GM23338 (cell line): ENCODE results near the gene NIPAL4. TPM values are rescaled to one million over a fixed set of nuclear protein-coding genes. Genes with fewer than 3 reads are reported as not detected.

ENCODE experiments used
- ATAC-seq: fragments of 200-7000 bp; cut with Tn5 transposase; 3 replicates; pipeline ENCODE4 v1.9.1; 2020
- DNase-seq: peaks from one replicate; pipeline ENCODE4 v3.0.0-alpha.2; 2015; ENCODE audit warnings: low spot score
- H2AFZ ChIP-seq: fragments of 200-600 bp; sonication (generic); 2 replicates; pipeline ENCODE4 v1.8.0; 2016; ENCODE audit warnings: antibody characterized with exemption, mild to moderate bottlenecking, moderate library complexity
- H3F3A ChIP-seq: fragments of 200-600 bp; sonication (generic); replicated peaks from 2 replicates; pipeline ENCODE4 v1.8.0; 2017; ENCODE audit warnings: antibody characterized with exemption, mixed run types, low read depth
- H3K27ac ChIP-seq: fragments of 200-600 bp; sonication (generic); 2 replicates; pipeline ENCODE4 v1.6.1; 2016; ENCODE audit warnings: low read depth
- H3K27me3 ChIP-seq: fragments of 200-600 bp; sonication (generic); 2 replicates; pipeline ENCODE4 v1.8.0; 2016; ENCODE audit warnings: mild to moderate bottlenecking, mixed run types, moderate library complexity; ENCODE audit not compliant: insufficient read depth
- H3K36me3 ChIP-seq: fragments of 200-600 bp; sonication (generic); 2 replicates; pipeline ENCODE4 v1.8.0; 2016; ENCODE audit warnings: mild to moderate bottlenecking; ENCODE audit not compliant: insufficient read depth
- H3K4me1 ChIP-seq: fragments of 200-600 bp; sonication (generic); 2 replicates; pipeline ENCODE4 v1.8.0; 2016; ENCODE audit warnings: mild to moderate bottlenecking, moderate library complexity; ENCODE audit not compliant: insufficient read depth
- H3K4me2 ChIP-seq: fragments of 200-600 bp; sonication (generic); 2 replicates; pipeline ENCODE4 v1.7.1; 2017; ENCODE audit warnings: mixed run types
- H3K4me3 ChIP-seq: fragments of 200-600 bp; sonication (generic); 2 replicates; pipeline ENCODE4 v1.6.1; 2016; ENCODE audit warnings: mixed run types
- H3K79me2 ChIP-seq: fragments of 200-600 bp; sonication (generic); replicated peaks from 2 replicates; pipeline ENCODE4 v1.8.0; 2017; ENCODE audit warnings: mild to moderate bottlenecking; ENCODE audit not compliant: insufficient read depth
- H3K9me2 ChIP-seq: fragments of 200-600 bp; sonication (generic); 2 replicates; pipeline ENCODE4 v1.8.0; 2017; ENCODE audit not compliant: insufficient read depth
- H4K20me1 ChIP-seq: fragments of 200-600 bp; sonication (generic); replicated peaks from 2 replicates; pipeline ENCODE4 v1.8.0; 2017; ENCODE audit warnings: mild to moderate bottlenecking; ENCODE audit not compliant: insufficient read depth
- H3K27ac Mint-ChIP-seq: 2 replicates; pipeline ENCODE4 v1.8.0; 2020; ENCODE audit warnings: inconsistent platforms, mild to moderate bottlenecking, moderate library complexity, mixed read lengths
- H3K27me3 Mint-ChIP-seq: 3 replicates; pipeline ENCODE4 v1.8.0; 2022; ENCODE audit warnings: low read depth, mild to moderate bottlenecking, moderate library complexity, mixed read lengths, inconsistent platforms; ENCODE audit not compliant: insufficient read depth, poor library complexity
- H3K36me3 Mint-ChIP-seq: 3 replicates; pipeline ENCODE4 v1.8.0; 2021; ENCODE audit warnings: low read depth, mild to moderate bottlenecking, inconsistent platforms, moderate library complexity, mixed read lengths
- H3K4me1 Mint-ChIP-seq: 3 replicates; pipeline ENCODE4 v1.8.0; 2020; ENCODE audit warnings: mild to moderate bottlenecking, inconsistent platforms, mixed read lengths
- H3K4me3 Mint-ChIP-seq: 3 replicates; pipeline ENCODE4 v1.8.0; 2021; ENCODE audit warnings: moderate library complexity, mild to moderate bottlenecking, inconsistent platforms, mixed read lengths
- H3K9me3 Mint-ChIP-seq: 3 replicates; pipeline ENCODE4 v1.8.0; 2020; ENCODE audit warnings: moderate library complexity, mild to moderate bottlenecking, inconsistent platforms, mixed read lengths
- ETS1 ChIP-seq: IDR thresholded peaks from 2 replicates; pipeline ENCODE4 v1.6.1; 2016; ENCODE audit warnings: antibody characterized with exemption
- EZH2 ChIP-seq: fragments of 200-600 bp; sonication (generic); IDR thresholded peaks from one replicate; pipeline ENCODE4 v1.8.0; 2017; ENCODE audit warnings: antibody characterized with exemption, mild to moderate bottlenecking, low read depth; ENCODE audit not compliant: unreplicated experiment
- POLR2AphosphoS5 ChIP-seq: IDR thresholded peaks from 2 replicates; pipeline ENCODE4 v1.6.1; 2016; ENCODE audit warnings: antibody characterized with exemption, low read depth
- STAT1 ChIP-seq: IDR thresholded peaks from one replicate; pipeline ENCODE4 v1.6.1; 2016; ENCODE audit warnings: antibody characterized with exemption; ENCODE audit not compliant: unreplicated experiment
- ZNF331 ChIP-seq: fragments of 250-450 bp; sonication (Bioruptor Pico); IDR thresholded peaks from 2 replicates; pipeline ENCODE4 v1.5.0; 2020; ENCODE audit warnings: low read depth, mild to moderate bottlenecking, moderate library complexity
- polyA plus RNA-seq: library from polyadenylated mRNA; unstranded; fragments of >200 nt; fragmentation: Nextera tagmentation; extraction: Ambion mirVana; gene quantifications from 2 replicates; pipeline ENCODE4 v1.2.1, GENCODE V29; 2016
- total RNA-seq: library from RNA; depleted of rRNA; stranded (reverse); fragments of >200 nt; shearing (Covaris generic); gene quantifications from 2 replicates; pipeline ENCODE4 v1.2.3, GENCODE V29; 2014
- TF ChIP-seq, protein P1 (sequence below): fragments of 250-450 bp; sonication (Bioruptor Pico); IDR thresholded peaks from 2 replicates; pipeline ENCODE4 v1.5.0; 2020; ENCODE audit warnings: mild to moderate bottlenecking, moderate library complexity
- TF ChIP-seq, protein P2 (sequence below): IDR thresholded peaks from one replicate; pipeline ENCODE4 v1.6.1; 2018; ENCODE audit warnings: antibody characterized with exemption; ENCODE audit not compliant: unreplicated experiment

Gene NIPAL4
- total and polyA plus RNA-seq, 2 experiments from 2014 or later = 0.21 TPM; not detected in 1

DNA sequence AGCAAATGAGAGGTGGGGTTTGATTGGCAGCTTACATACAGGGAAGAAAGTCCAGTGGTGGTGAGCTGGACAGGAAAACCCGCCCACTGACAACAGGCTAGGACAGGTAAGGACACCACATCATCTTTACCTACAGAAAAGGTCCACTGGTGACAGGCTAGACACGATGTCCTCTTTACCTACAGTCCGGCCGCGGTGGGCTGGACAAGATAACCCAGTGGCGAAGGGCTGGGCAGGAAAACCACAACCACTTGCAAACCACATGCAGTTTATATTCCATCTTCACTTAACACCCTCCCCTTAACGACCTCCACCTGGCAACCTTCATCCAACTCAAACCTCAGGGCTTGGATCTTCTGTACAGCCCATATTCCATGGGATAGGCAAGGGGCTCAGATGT, 5.0 kb upstream of the NIPAL4 start (continued):
- TF ChIP-seq, protein P1, sequence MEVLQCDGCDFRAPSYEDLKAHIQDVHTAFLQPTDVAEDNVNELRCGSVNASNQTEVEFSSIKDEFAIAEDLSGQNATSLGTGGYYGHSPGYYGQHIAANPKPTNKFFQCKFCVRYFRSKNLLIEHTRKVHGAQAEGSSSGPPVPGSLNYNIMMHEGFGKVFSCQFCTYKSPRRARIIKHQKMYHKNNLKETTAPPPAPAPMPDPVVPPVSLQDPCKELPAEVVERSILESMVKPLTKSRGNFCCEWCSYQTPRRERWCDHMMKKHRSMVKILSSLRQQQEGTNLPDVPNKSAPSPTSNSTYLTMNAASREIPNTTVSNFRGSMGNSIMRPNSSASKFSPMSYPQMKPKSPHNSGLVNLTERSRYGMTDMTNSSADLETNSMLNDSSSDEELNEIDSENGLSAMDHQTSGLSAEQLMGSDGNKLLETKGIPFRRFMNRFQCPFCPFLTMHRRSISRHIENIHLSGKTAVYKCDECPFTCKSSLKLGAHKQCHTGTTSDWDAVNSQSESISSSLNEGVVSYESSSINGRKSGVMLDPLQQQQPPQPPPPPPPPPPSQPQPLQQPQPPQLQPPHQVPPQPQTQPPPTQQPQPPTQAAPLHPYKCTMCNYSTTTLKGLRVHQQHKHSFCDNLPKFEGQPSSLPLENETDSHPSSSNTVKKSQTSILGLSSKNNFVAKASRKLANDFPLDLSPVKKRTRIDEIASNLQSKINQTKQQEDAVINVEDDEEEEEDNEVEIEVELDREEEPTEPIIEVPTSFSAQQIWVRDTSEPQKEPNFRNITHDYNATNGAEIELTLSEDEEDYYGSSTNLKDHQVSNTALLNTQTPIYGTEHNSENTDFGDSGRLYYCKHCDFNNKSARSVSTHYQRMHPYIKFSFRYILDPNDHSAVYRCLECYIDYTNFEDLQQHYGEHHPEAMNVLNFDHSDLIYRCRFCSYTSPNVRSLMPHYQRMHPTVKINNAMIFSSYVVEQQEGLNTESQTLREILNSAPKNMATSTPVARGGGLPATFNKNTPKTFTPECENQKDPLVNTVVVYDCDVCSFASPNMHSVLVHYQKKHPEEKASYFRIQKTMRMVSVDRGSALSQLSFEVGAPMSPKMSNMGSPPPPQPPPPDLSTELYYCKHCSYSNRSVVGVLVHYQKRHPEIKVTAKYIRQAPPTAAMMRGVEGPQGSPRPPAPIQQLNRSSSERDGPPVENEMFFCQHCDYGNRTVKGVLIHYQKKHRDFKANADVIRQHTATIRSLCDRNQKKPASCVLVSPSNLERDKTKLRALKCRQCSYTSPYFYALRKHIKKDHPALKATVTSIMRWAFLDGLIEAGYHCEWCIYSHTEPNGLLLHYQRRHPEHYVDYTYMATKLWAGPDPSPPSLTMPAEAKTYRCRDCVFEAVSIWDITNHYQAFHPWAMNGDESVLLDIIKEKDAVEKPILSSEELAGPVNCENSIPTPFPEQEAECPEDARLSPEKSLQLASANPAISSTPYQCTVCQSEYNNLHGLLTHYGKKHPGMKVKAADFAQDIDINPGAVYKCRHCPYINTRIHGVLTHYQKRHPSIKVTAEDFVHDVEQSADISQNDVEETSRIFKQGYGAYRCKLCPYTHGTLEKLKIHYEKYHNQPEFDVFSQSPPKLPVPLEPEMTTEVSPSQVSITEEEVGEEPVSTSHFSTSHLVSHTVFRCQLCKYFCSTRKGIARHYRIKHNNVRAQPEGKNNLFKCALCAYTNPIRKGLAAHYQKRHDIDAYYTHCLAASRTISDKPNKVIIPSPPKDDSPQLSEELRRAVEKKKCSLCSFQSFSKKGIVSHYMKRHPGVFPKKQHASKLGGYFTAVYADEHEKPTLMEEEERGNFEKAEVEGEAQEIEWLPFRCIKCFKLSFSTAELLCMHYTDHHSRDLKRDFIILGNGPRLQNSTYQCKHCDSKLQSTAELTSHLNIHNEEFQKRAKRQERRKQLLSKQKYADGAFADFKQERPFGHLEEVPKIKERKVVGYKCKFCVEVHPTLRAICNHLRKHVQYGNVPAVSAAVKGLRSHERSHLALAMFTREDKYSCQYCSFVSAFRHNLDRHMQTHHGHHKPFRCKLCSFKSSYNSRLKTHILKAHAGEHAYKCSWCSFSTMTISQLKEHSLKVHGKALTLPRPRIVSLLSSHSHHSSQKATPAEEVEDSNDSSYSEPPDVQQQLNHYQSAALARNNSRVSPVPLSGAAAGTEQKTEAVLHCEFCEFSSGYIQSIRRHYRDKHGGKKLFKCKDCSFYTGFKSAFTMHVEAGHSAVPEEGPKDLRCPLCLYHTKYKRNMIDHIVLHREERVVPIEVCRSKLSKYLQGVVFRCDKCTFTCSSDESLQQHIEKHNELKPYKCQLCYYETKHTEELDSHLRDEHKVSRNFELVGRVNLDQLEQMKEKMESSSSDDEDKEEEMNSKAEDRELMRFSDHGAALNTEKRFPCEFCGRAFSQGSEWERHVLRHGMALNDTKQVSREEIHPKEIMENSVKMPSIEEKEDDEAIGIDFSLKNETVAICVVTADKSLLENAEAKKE = no peak
- TF ChIP-seq EZH2 = no peak
- no peak for TF ChIP-seq POLR2AphosphoS5
- TF ChIP-seq, protein P2, sequence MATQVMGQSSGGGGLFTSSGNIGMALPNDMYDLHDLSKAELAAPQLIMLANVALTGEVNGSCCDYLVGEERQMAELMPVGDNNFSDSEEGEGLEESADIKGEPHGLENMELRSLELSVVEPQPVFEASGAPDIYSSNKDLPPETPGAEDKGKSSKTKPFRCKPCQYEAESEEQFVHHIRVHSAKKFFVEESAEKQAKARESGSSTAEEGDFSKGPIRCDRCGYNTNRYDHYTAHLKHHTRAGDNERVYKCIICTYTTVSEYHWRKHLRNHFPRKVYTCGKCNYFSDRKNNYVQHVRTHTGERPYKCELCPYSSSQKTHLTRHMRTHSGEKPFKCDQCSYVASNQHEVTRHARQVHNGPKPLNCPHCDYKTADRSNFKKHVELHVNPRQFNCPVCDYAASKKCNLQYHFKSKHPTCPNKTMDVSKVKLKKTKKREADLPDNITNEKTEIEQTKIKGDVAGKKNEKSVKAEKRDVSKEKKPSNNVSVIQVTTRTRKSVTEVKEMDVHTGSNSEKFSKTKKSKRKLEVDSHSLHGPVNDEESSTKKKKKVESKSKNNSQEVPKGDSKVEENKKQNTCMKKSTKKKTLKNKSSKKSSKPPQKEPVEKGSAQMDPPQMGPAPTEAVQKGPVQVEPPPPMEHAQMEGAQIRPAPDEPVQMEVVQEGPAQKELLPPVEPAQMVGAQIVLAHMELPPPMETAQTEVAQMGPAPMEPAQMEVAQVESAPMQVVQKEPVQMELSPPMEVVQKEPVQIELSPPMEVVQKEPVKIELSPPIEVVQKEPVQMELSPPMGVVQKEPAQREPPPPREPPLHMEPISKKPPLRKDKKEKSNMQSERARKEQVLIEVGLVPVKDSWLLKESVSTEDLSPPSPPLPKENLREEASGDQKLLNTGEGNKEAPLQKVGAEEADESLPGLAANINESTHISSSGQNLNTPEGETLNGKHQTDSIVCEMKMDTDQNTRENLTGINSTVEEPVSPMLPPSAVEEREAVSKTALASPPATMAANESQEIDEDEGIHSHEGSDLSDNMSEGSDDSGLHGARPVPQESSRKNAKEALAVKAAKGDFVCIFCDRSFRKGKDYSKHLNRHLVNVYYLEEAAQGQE = no peak
- TF ChIP-seq STAT1 = no peak

GRCh38 chr5:157456301-157456700, 3.7 kb upstream of the NIPAL4 start:
- H2AFZ ChIP-seq = no peak overlapping the region
- H3K36me3 ChIP-seq = no peaks in the 10 kb centered on the region
- no peak overlapping the region for H3K4me3 Mint-ChIP-seq
- H3K9me3 Mint-ChIP-seq = no peaks in the 10 kb centered on the region
- ATAC-seq (no peak), DNase-seq (no peak)
- H3K27ac Mint-ChIP-seq = no peak overlapping the region
- H3K4me2 ChIP-seq = no peak overlapping the region
- H3K9me2 ChIP-seq = no peaks in the 10 kb centered on the region
- H4K20me1 ChIP-seq = no peaks in the 10 kb centered on the region
- peaks cover 30% of the 10 kb centered on the region for H3K27me3 ChIP-seq
- peaks cover 17% of the 10 kb centered on the region for H3K4me1 ChIP-seq
- no peaks in the 10 kb centered on the region for H3K36me3 Mint-ChIP-seq
- no peak overlapping the region for H3K27ac ChIP-seq
- no peaks in the 10 kb centered on the region for H3F3A ChIP-seq
- H3K79me2 ChIP-seq = no peaks in the 10 kb centered on the region
- peaks cover 19% of the 10 kb centered on the region for H3K27me3 Mint-ChIP-seq
- no peak overlapping the region for H3K4me3 ChIP-seq
- H3K4me1 Mint-ChIP-seq = peaks cover 19% of the 10 kb centered on the region; the same call in 2 of the 3 replicates
- TF ChIP-seq ZNF331 (CRISPR knock-in tag) = no peak
- TF ChIP-seq ETS1 = no peak
- TF ChIP-seq EZH2 = no peak
- TF ChIP-seq, protein P2 = no peak
